ENCODE results near the gene KLKB1.

DNA sequence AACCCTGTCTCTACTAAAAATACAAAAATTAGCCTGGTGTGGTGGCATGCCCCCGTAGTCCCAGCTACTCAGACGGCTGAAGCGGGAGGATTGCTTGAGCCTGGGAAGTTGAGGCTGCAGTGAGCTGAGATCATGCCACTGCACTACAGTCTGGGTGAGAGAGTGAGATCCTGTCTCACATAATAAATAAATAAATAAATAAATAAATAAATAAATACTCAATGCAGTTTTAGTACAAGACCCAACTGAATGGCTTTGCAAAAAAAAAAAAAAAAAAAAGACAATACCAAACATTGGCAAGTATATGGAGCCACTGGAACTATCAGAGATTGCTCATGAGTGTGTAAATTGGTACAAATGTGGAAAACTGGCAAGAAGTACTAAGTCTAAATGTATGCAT lies 39.2 kb upstream of the KLKB1 start:
- TF ChIP-seq SUZ12 (IDR thresholded peaks at IDR 0.05; ENCODE audit: extremely low read depth, insufficient read depth, insufficient read length) (no peak), ZNF274 (IDR thresholded peaks at IDR 0.05; ENCODE audit: low read depth, low read length) (no peak), YY1 (IDR thresholded peaks at IDR 0.05; ENCODE audit: insufficient read depth, insufficient read length) (no peak)

Measured in NT2/D1 (cell line).